SK-N-MC (cell line): ENCODE measurements around the gene SARM1.

Experiments
- DNase-seq: peaks from one replicate; pipeline ENCODE4 v3.0.0-alpha.2; 2011; ENCODE audit warnings: low read depth, low spot score
- H3K27ac ChIP-seq: fragments of 200-600 bp; sonication (generic); 2 replicates; pipeline ENCODE4 v1.5.1; 2016; ENCODE audit warnings: mixed run types
- H3K36me3 ChIP-seq: fragments of 200-600 bp; sonication (generic); 2 replicates; pipeline ENCODE4 v1.6.1; 2017; ENCODE audit warnings: antibody characterized with exemption, low read length, mixed read lengths; ENCODE audit not compliant: insufficient read depth
- H3K4me3 ChIP-seq: fragments of 200-600 bp; sonication (generic); 2 replicates; pipeline ENCODE4 v1.5.1; 2016
- H3K9ac ChIP-seq: fragments of 200-600 bp; sonication (generic); 2 replicates; pipeline ENCODE4 v1.8.0; 2017; ENCODE audit warnings: mixed run types, mixed read lengths; ENCODE audit not compliant: insufficient read length
- H3K9me3 ChIP-seq: fragments of 200-600 bp; sonication (generic); 2 replicates; pipeline ENCODE4 v1.6.1; 2017; ENCODE audit warnings: low read depth, mild to moderate bottlenecking, antibody characterized with exemption, low read length, moderate library complexity, mixed read lengths
- EZH2 ChIP-seq: fragments of 200-600 bp; sonication (generic); IDR thresholded peaks from one replicate; pipeline ENCODE4 v1.6.1; 2017; ENCODE audit warnings: antibody characterized with exemption
- FOXP2 ChIP-seq: optimal IDR thresholded peaks from 2 replicates; pipeline ENCODE3; 2011; ENCODE audit warnings: mild to moderate bottlenecking, moderate library complexity; ENCODE audit not compliant: insufficient read depth; ENCODE audit errors: extremely low read length, control extremely low read depth
- POLR2AphosphoS5 ChIP-seq: IDR thresholded peaks from 2 replicates; pipeline ENCODE4 v1.6.1; 2012; ENCODE audit warnings: mild to moderate bottlenecking, low read depth, low read length, borderline replicate concordance

The SARM1 gene

DNA sequence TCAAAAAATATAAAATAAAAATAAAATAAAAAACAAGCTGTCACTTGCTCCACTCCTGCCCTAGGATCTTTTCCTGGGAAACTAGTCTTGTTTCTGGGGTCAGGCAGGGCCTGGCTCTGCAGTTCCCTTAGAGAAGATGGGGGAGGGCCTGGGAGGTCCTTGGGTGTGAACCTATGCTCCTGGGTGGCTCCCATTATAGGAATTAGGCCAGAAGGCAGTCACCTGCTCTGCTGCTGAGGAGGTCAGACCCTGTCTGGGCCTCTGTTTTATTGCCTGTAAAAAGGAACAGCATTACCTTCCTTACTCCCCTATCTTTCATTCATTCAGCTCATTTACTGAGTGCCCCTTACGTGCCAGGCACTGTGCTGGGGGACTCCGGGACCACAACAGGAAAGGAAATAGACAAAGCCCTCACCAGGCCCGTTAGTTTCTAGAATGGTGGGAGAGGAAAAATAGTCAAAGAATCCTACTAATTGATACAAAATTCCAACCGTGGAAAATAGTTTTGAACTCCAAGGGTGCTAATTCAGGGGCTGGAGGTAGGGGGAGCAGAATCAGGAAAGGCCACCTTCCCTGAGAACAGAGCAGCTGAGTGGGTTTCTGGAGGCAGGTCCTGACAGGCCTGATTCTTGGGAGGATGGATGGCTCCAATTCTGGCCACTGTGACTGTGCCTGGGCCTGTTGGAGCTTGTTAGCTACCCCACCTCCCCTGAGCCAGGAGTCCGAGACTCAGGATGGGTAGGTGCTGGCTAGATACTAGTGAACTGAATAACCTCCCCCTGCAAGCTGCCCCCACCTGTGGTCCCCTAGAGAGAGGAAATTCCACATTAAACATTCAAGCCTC is 35.9 kb downstream of the SARM1 start:
- no peak overlapping the region for H3K4me3 ChIP-seq
- no peak overlapping the region for H3K9ac ChIP-seq
- TF ChIP-seq EZH2: no peak
- no peak for TF ChIP-seq POLR2AphosphoS5
- no peak for TF ChIP-seq FOXP2
- H3K9me3 ChIP-seq: no peaks in the 10 kb centered on the region
- H3K27ac ChIP-seq: no peak overlapping the region
- DNase-seq: no peak
- no peaks in the 10 kb centered on the region for H3K36me3 ChIP-seq

DNA sequence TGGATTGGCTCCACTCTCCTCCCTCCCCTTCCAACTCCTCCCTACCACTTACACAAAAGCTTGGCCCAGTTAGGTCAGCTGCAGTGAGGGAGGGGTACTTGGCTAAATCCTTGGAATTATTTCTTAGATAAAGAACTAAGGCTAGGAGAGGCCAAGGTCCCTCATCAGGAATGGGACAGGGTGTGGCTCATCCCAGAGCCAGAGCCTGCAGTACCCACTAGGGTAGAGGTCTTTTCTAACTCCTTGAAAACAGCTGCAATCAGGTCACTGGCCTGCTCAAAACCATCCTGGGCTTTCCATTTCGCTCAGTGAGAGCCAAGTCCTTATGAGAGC is 36.4 kb downstream of the SARM1 start:
- no peak overlapping the region for H3K9ac ChIP-seq
- TF ChIP-seq FOXP2 (no peak), EZH2 (no peak), POLR2AphosphoS5 (no peak)
- H3K36me3 ChIP-seq: no peaks in the 10 kb centered on the region
- DNase-seq: no peak
- no peak overlapping the region for H3K4me3 ChIP-seq
- H3K9me3 ChIP-seq: no peaks in the 10 kb centered on the region
- no peak overlapping the region for H3K27ac ChIP-seq

DNA sequence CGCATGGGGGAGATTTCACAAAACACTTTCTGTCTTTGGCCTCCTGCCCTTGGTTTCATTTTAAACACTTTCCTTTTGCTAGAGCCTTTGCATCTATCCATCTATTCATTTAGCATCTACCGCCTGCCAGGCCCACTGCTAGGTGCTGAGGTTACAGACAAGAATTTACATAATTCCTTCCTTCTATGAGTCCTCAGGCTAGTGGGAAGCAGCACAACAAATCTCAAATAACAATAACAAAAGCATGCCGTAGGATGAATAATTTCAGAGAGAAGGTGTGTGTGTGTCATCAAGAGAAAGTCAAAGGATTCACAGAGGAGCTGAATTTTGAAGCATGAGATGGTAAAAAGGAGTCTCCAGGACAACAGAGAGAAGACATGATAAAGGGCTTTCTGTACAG is 40.6 kb downstream of the SARM1 start:
- DNase-seq: no peak
- no peak for TF ChIP-seq POLR2AphosphoS5
- TF ChIP-seq FOXP2: no peak
- TF ChIP-seq EZH2: no peak
- no peaks in the 10 kb centered on the region for H3K9me3 ChIP-seq
- no peaks in the 10 kb centered on the region for H3K36me3 ChIP-seq
- no peak overlapping the region for H3K9ac ChIP-seq
- H3K4me3 ChIP-seq: no peak overlapping the region
- no peak overlapping the region for H3K27ac ChIP-seq

DNA sequence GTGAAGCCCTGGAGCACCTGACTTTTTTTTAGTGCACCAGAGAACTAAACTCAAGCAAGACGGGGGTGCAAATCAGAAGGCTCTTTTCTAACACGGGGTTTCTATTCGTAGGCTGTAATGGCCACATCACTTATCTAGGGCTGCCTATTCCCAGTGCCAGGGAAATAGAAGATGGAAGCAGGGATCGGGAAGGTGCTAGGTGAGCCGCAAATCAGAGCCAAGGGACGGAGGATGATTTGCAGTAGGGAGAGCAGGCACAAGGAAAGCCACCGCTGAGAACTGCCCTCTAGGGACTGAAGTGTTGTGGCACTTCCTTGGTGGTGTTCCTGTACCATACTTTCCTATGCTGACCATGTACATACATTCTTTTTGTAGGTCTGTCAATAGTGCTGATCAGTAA is 42.3 kb downstream of the SARM1 start:
- Histone ChIP-seq H3K36me3 (no peaks in the 10 kb centered on the region), H3K27ac (no peak overlapping the region)
- DNase-seq: no peak

DNA sequence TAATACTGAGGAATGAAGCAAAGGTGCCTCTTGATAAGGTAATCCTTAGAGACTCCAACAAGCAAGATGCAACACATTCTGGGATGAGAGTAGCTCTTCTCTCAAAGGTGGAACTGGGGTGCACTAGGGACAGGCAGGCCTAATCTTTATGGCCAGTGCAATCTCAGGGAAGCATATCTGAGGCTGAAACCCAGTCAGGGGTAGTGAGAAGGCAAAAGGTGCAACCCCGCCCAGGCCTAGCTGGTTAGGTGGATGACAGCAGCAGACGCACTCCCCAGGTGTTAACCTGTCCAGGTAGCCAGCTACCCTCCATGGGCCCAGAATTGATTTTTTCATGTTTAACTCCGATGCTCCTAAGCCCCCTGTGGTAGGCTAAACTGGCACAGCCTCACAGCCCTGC is 44.4 kb downstream of the SARM1 start:
- TF ChIP-seq POLR2AphosphoS5 (no peak), FOXP2 (no peak), EZH2 (no peak)
- H3K27ac ChIP-seq: no peak overlapping the region

More for the DNA sequence above, 42.3 kb downstream of the SARM1 start:
- TF ChIP-seq POLR2AphosphoS5: no peak
- no peak for TF ChIP-seq FOXP2
- TF ChIP-seq EZH2: no peak
- Histone ChIP-seq H3K9ac (no peak overlapping the region), H3K4me3 (no peak overlapping the region), H3K9me3 (no peaks in the 10 kb centered on the region)

DNA sequence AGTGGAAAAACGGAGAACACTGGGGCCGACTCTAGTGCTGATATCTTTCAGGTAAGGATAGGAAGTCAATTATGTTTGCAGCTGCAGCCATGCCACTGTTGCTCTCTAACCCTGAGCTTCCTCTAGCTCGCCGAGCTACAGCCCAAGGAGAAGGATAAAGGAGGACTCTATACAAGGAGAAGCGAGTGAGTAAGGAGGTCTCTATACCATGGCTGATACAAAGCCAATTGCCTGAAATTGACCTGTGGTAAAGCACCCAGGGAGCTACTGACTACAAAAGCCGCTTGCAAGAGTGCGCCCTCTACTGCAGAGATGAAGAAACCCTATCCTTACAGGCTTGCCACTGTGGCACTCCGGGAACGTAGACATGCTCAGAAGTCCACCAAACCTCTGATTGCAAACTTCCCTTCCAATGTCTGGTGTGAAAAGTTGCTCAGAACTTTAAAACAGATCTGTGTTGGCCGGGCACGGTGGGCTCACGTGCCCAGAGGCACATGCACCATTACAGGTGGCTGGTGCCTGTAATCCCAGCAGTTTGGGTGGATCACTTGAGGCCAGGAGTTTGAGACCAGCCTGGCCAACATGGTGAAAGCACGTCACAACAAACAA is 45.3 kb downstream of the SARM1 start:
- no peak for DNase-seq
- no peak overlapping the region for H3K9ac ChIP-seq
- no peak for TF ChIP-seq FOXP2
- no peak for TF ChIP-seq POLR2AphosphoS5
- TF ChIP-seq EZH2: no peak
- no peaks in the 10 kb centered on the region for H3K9me3 ChIP-seq
- H3K36me3 ChIP-seq: no peaks in the 10 kb centered on the region
- H3K27ac ChIP-seq: no peak overlapping the region
- no peak overlapping the region for H3K4me3 ChIP-seq

More for the DNA sequence above, 44.4 kb downstream of the SARM1 start:
- DNase-seq: no peak
- H3K36me3 ChIP-seq: no peaks in the 10 kb centered on the region
- no peaks in the 10 kb centered on the region for H3K9me3 ChIP-seq
- no peak overlapping the region for H3K9ac ChIP-seq
- H3K4me3 ChIP-seq: no peak overlapping the region

DNA sequence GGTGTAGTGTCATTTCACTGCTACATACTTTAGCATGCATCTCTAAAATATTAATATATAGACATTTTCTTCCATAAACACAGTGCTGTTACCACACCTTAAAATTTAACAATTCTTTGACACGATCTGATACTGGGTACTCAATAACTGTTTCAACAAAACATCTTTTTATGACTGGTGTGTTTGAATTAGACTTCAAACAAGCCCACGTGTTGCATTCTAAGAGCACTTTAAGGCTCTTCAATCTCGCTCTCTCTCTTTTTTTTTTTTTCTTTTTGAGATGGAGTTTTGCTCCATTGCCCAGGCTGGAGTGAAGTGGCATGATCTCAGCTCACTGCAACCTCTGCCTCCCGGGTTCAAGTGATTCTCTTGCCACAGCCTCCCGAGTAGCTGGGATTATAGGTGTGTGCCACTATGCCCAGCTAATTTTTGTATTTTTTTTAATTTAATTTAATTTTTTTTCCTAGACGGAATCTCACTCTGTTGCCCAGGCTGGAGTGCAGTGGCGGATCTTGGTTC is 50.4 kb downstream of the SARM1 start:
- Histone ChIP-seq H3K9me3 (no peaks in the 10 kb centered on the region), H3K9ac (no peak overlapping the region), H3K4me3 (no peak overlapping the region), H3K36me3 (no peaks in the 10 kb centered on the region), H3K27ac (no peak overlapping the region)
- no peak for DNase-seq
- TF ChIP-seq POLR2AphosphoS5 (no peak), FOXP2 (no peak), EZH2 (no peak)

DNA sequence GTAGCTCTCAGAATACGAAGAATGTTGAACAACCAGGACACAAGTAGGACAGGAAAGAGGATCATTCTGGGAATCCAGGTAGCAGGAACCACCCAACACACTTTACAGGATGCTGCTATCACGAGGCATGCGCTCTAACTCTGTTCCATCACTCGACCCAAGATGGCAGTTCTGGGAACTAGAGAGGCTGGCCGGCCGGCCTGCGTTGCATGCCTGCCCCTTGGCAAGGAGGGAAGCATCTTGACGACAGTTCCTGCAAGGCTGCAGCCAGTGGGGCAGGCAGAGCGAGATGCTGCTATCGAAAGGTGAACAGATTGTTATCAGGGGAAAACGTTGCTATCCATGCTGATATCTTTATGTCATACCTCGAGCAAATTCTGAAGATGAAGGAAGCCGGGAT is 53.7 kb downstream of the SARM1 start:
- Histone ChIP-seq H3K36me3 (no peaks in the 10 kb centered on the region), H3K4me3 (no peak overlapping the region), H3K9ac (no peak overlapping the region), H3K9me3 (no peaks in the 10 kb centered on the region), H3K27ac (no peak overlapping the region)
- no peak for DNase-seq
- TF ChIP-seq FOXP2: no peak
- TF ChIP-seq EZH2: no peak
- TF ChIP-seq POLR2AphosphoS5: no peak

DNA sequence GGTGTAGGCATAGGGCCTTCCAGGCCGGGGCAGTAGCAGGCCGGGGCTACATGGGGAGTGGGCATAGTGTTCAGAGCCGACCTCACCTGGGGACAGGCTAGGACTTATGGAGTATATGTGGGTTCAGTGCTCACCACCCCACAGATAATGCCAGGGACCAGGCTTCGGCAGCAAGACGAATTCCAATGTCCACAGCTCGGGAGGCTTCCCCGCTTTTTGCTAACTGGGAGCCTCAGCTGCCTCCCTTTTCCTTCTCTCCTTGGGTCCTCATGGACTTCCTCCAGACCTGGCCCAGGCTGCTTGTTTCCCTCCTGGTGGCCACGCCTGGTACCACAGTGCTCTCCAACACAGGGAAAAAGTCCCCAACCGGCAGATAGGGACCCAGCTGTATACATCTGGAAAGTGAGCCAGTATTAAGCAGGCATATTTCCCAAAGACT is 54.6 kb downstream of the SARM1 start:
- DNase-seq: no peak
- no peak overlapping the region for H3K27ac ChIP-seq

More for the DNA sequence above, 54.6 kb downstream of the SARM1 start:
- no peaks in the 10 kb centered on the region for H3K9me3 ChIP-seq
- TF ChIP-seq FOXP2 (no peak), EZH2 (no peak), POLR2AphosphoS5 (no peak)
- no peaks in the 10 kb centered on the region for H3K36me3 ChIP-seq
- no peak overlapping the region for H3K9ac ChIP-seq
- no peak overlapping the region for H3K4me3 ChIP-seq
